Activated CD4-positive, alpha-beta T cell treated with anti-CD3 and anti-CD28 coated beads for 4 hours (primary cell): ENCODE measurements around the gene MYBPC1.
"Not testable (repeated sequence)": the region's sequence is repeated elsewhere in the genome, so short reads cannot be mapped to it uniquely, and the experiment has no call there.

Experiments used
- DNase-seq, 2 donors: peaks; one replicate each; pipeline ENCODE4 v3.0.0-alpha.2; 2020

MYBPC1 gene

GRCh38 chr12:101697197-101697929 is 102.6 kb downstream of the MYBPC1 start, which contains the start of gene CHPT1:
CHPT1 (plus strand) TSS chr12:101697640; CDS start chr12:101697862, 222 bp downstream.
- DNase-seq: peak; percentile 48 to 62

GRCh38 chr12:101697930-101698799 is 103.4 kb downstream of the MYBPC1 start:
- DNase-seq: peak; percentile 1 to 5

- DNase-seq: no peak
Measured at GRCh38 chr12:101698800-101699347, 104.1 kb downstream of the MYBPC1 start.

GRCh38 chr12:101700299-101700820 is 105.6 kb downstream of the MYBPC1 start:
- DNase-seq: no peak

GRCh38 chr12:101703487-101703886 is 108.7 kb downstream of the MYBPC1 start:
- no peak for DNase-seq

- DNase-seq: no peak
Measured at GRCh38 chr12:101706403-101706802, 111.6 kb downstream of the MYBPC1 start.

- DNase-seq: no peak
Measured at GRCh38 chr12:101707131-101707782, 112.5 kb downstream of the MYBPC1 start.

- DNase-seq: no peak
Measured at GRCh38 chr12:101710288-101710687, 115.5 kb downstream of the MYBPC1 start.

GRCh38 chr12:101713059-101713682 is 118.4 kb downstream of the MYBPC1 start:
- DNase-seq: no peak

- DNase-seq: no peak
Measured at GRCh38 chr12:101713930-101714329, 119.2 kb downstream of the MYBPC1 start.

- no peak for DNase-seq
Measured at GRCh38 chr12:101714877-101715444, 120.2 kb downstream of the MYBPC1 start.

- DNase-seq: no peak
Measured at GRCh38 chr12:101719566-101719965, 124.8 kb downstream of the MYBPC1 start.

- DNase-seq: no peak
Measured at GRCh38 chr12:101720118-101720517, 125.3 kb downstream of the MYBPC1 start.

- no peak for DNase-seq
Measured at GRCh38 chr12:101722392-101722791, 127.6 kb downstream of the MYBPC1 start.

- no peak for DNase-seq
Measured at GRCh38 chr12:101727098-101727497, 132.3 kb downstream of the MYBPC1 start.

GRCh38 chr12:101729842-101730241 is 135.1 kb downstream of the MYBPC1 start:
- no peak for DNase-seq

- DNase-seq: no peak
Measured at GRCh38 chr12:101732318-101732717, 137.5 kb downstream of the MYBPC1 start.

- no peak for DNase-seq
Measured at GRCh38 chr12:101733166-101733565, 138.4 kb downstream of the MYBPC1 start.

GRCh38 chr12:101734482-101734881 is 139.7 kb downstream of the MYBPC1 start:
- not testable (repeated sequence) for DNase-seq
